HG02970 (cell line): Measurements from ENCODE around the gene MACROD2.

Source experiments
- ATAC-seq: cut with Tn5 transposase; IDR thresholded peaks from one replicate; pipeline ENCODE4 v1.9.1; 2021; ENCODE audit warnings: mild to moderate bottlenecking, moderate library complexity, moderate number of reproducible peaks; ENCODE audit not compliant: unreplicated experiment, low FRiP score

MACROD2 gene

GRCh38 chr20:14616003-14616402 lies 620.7 kb downstream of the MACROD2 start:
- no peak for ATAC-seq

- ATAC-seq: no peak
Measured at GRCh38 chr20:14617123-14617522, 621.8 kb downstream of the MACROD2 start.

- no peak for ATAC-seq
Measured at GRCh38 chr20:14619411-14619810, 624.1 kb downstream of the MACROD2 start.

GRCh38 chr20:14622796-14623195 lies 627.5 kb downstream of the MACROD2 start:
- ATAC-seq: no peak

GRCh38 chr20:14631011-14631410 lies 635.7 kb downstream of the MACROD2 start:
- no peak for ATAC-seq

GRCh38 chr20:14632906-14633305 lies 637.6 kb downstream of the MACROD2 start:
- ATAC-seq: no peak

GRCh38 chr20:14633507-14633906 lies 638.2 kb downstream of the MACROD2 start:
- ATAC-seq: no peak

GRCh38 chr20:14634665-14635064 lies 639.3 kb downstream of the MACROD2 start:
- ATAC-seq: no peak

- ATAC-seq: no peak
Measured at GRCh38 chr20:14637441-14637840, 642.1 kb downstream of the MACROD2 start.

- ATAC-seq: no peak
Measured at GRCh38 chr20:14643146-14643545, 647.8 kb downstream of the MACROD2 start.

GRCh38 chr20:14643556-14643955 lies 648.2 kb downstream of the MACROD2 start:
- no peak for ATAC-seq

GRCh38 chr20:14644306-14645097 lies 649.2 kb downstream of the MACROD2 start:
- ATAC-seq: no peak

- ATAC-seq: no peak
Measured at GRCh38 chr20:14647016-14647415, 651.7 kb downstream of the MACROD2 start.

GRCh38 chr20:14649662-14650061 lies 654.3 kb downstream of the MACROD2 start:
- ATAC-seq: no peak

GRCh38 chr20:14657266-14658005 lies 662.1 kb downstream of the MACROD2 start:
- no peak for ATAC-seq

GRCh38 chr20:14664101-14664500 lies 668.8 kb downstream of the MACROD2 start:
- no peak for ATAC-seq

- no peak for ATAC-seq
Measured at GRCh38 chr20:14666696-14667095, 671.4 kb downstream of the MACROD2 start.

- ATAC-seq: no peak
Measured at GRCh38 chr20:14667226-14667625, 671.9 kb downstream of the MACROD2 start.

GRCh38 chr20:14672066-14672465 lies 676.8 kb downstream of the MACROD2 start:
- ATAC-seq: no peak

- ATAC-seq: no peak
Measured at GRCh38 chr20:14673164-14673563, 677.8 kb downstream of the MACROD2 start.

- ATAC-seq: no peak
Measured at GRCh38 chr20:14677455-14677854, 682.1 kb downstream of the MACROD2 start.

GRCh38 chr20:14685183-14685582 lies 689.9 kb downstream of the MACROD2 start:
- ATAC-seq: no peak
